Fibroblast of pulmonary artery (primary cell): ENCODE data around the gene PAK2.
A peak's percentile ranks its signal among the peaks of the same experiment; 100 is the strongest.
"Not testable (repeated sequence)": the region's sequence is repeated elsewhere in the genome, so short reads cannot be mapped to it uniquely, and the experiment has no call there.

ENCODE experiments used
- DNase-seq: peaks from one replicate; pipeline ENCODE4 v3.0.0-alpha.2; 2010; ENCODE audit warnings: low read depth
- H3K4me3 ChIP-seq: replicated peaks from 2 replicates; pipeline ENCODE4 v1.5.1; 2011; ENCODE audit warnings: low read depth, mild to moderate bottlenecking, control low read depth, low read length, moderate library complexity
- TF ChIP-seq, protein P1 (sequence below): IDR thresholded peaks from 2 replicates; pipeline ENCODE4 v1.5.1; 2011; ENCODE audit warnings: mild to moderate bottlenecking, control low read depth, low read length, inconsistent platforms; ENCODE audit errors: missing control alignments

The PAK2 gene

DNA sequence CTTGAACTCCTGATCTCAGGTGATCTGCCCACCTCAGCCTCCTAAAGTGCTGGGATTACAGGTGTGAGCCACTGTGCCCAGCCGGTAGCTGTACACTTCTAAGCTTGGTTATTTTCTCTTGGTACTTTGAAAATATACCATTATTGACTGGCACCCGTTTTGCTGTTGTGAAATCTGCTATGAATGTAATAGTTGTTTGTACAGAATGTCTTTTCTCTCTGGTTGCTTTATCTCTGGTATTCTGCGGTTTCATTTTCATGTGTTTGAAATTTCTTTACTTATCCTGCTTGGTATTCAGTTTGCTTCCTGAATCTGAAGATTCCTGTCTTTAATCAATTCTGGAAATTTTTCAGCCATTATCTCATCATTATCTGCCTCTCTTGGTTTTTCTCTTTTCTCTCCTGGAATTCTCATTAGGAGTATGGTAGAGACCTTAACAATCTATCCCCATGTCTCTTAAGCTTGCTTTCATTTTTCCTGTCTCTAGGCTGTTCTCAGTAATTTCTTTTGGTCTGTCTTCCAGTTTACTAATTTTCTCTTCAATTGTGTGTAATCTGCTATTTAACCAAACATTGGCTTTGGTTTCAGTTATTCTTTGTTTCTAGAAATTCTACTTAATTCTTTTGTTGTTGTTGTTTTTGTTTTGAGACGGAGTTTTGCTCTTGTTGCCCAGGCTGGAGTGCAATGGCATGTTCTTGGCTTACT, 2.8 kb upstream of the PAK2 start:
- no peak overlapping the region for H3K4me3 ChIP-seq
- TF ChIP-seq, protein P1, sequence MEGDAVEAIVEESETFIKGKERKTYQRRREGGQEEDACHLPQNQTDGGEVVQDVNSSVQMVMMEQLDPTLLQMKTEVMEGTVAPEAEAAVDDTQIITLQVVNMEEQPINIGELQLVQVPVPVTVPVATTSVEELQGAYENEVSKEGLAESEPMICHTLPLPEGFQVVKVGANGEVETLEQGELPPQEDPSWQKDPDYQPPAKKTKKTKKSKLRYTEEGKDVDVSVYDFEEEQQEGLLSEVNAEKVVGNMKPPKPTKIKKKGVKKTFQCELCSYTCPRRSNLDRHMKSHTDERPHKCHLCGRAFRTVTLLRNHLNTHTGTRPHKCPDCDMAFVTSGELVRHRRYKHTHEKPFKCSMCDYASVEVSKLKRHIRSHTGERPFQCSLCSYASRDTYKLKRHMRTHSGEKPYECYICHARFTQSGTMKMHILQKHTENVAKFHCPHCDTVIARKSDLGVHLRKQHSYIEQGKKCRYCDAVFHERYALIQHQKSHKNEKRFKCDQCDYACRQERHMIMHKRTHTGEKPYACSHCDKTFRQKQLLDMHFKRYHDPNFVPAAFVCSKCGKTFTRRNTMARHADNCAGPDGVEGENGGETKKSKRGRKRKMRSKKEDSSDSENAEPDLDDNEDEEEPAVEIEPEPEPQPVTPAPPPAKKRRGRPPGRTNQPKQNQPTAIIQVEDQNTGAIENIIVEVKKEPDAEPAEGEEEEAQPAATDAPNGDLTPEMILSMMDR: no peak
- DNase-seq: peak; percentile 33

DNA sequence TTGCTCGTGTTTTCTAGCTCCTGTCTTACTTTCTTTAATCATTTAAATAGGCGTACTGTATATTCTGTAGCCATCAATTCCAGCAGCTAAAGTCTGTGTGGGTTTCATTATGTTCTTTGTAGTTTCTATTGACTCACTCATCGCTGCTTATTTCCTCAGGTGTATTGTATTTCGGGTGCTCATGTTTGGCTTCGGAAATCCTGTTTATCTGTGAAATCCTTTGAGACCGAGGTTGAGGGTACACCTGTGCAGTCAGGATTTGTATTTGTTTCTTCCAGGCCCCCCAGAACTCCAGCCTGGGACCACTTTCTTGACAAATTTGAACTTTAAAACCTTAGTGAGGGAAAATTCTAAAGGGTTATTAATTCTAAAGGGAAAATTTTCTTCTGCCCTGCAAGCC, 2.0 kb upstream of the PAK2 start:
- TF ChIP-seq, protein P1: no peak
- no peak overlapping the region for H3K4me3 ChIP-seq
- DNase-seq: no peak

DNA sequence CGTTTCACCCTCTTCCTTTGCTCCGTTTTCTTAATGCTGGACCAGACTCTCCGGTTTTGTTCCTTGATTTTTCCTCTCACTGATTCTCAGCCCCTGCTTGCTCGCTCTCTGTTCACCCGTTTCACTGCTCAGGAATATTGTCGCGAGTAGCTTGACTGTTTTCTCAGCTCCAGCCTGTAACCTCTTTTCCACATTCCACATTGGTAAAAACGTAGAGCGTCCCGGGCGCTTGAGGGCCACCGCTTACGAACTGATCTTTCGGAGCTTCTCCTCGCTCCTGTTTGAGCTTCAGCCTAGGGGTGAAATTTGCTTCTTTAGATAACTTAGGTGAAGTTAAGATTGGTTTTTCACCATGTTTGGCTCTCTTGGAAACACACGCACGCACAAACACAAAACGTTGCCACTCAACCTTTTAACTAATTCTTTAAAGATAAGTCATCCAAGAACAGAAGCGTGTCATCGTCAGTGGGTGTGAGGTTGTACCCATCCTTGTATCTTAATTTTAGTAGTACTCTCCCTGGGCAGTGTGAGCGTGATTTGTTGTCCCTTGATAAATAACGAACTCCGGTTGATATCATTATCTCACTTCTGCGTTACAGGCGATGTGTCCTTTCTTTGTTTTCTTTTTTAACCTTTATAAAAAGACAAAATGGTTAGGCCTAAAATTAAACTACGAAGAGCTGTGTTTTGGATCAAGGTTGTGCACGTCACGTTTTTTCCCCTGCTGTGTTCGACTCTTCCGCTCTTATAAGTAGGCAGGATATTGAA, 1.0 kb downstream of the PAK2 start:
- TF ChIP-seq, protein P1: no peak
- peak overlapping the region; percentile 94 for H3K4me3 ChIP-seq
- peak; percentile 62 for DNase-seq

DNA sequence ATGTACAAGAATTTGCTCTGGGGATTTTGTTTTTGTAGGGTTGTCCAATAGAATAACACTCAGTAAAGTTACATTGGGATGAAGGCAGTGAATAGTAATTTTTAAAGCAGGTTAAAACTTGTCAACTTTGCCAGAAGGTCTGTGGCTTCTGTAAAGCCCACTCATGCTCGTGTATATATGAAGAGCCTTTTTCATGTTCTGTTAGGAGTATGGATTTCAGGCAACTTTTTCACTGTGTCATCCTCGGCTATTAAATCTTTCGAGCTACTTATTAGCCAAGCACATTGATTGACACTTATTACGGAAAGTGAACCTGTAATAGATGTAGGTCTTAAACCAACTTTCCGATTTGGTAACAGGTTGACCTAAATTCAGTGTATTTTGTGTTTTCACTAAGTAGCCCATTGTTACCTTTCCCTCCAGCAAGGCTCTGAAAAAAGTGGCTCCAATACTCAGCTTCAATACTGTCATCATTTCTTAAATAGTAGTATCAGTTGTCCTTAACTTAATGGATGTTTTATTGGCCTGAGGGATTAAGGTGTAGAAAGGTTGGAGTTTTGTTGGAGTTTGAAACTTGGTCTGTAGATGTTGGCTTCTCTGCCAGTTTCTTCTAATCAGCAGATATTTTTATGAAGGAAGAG, 1.7 kb downstream of the PAK2 start:
- no peak for DNase-seq
- TF ChIP-seq, protein P1: no peak
- peak overlapping the region; percentile 94 for H3K4me3 ChIP-seq

DNA sequence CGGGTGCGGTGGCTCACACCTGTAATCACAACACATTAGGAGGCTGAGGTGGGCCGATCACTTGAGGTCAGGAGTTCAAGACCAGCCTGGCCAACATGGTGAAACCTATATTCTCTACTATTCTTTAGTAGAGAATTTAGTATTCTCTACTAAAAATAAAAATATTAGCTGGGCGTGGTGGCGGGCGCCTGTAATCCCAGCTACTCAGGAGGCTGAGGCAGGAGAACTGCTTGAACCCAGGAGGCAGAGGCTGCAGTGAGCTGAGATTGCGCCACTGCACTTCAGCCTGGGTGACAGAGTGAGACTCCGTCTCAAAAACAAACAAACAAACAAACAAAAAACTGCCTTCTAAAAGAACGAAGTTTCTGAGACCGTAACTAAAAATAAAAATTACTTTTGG, 3.9 kb downstream of the PAK2 start:
- DNase-seq, H3K4me3 ChIP-seq: not testable (repeated sequence)

DNA sequence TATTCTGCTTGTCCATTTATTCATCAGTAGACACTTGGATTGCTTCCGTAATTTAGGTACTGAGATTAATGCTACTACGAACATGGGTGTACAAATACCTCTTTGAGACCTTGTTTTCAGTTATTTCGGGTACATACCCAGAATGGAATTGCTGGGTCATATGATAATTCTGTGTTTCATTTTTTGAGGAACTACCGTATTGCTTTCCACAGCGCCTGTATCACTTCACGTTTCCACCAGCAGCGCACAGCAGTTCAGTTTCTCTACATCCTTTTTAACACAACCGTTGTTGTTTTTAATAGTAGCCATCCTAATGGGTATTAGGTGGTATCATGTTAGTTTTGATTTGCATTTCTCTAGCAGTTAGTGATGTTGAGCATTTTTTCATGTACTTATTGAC, 9.5 kb downstream of the PAK2 start:
- H3K4me3 ChIP-seq: no peak overlapping the region
- TF ChIP-seq, protein P1: no peak
- DNase-seq: no peak

DNA sequence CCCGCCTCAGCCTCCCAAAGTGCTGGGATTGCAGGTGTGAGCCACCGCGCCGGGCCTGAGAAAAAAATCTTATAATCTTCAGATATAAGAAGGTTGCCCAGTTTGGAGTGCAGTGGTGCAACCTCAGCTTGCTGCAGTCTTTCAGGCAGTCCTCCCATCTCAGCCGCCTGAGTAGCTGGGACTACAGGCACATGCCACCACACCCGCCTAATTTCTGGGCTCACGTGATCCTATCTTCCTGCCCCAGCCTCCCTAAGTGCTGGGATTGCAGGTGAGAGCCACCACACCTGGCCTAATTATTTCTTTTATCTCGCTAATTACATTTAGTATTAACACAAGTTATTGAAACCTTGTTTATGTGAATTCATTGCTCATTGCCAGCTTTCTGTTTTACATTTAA, 13.5 kb downstream of the PAK2 start:
- no peak for DNase-seq
- no peak overlapping the region for H3K4me3 ChIP-seq
- TF ChIP-seq, protein P1: no peak
